ENCODE measurements around the gene NAV1.

Gene NAV1

DNA sequence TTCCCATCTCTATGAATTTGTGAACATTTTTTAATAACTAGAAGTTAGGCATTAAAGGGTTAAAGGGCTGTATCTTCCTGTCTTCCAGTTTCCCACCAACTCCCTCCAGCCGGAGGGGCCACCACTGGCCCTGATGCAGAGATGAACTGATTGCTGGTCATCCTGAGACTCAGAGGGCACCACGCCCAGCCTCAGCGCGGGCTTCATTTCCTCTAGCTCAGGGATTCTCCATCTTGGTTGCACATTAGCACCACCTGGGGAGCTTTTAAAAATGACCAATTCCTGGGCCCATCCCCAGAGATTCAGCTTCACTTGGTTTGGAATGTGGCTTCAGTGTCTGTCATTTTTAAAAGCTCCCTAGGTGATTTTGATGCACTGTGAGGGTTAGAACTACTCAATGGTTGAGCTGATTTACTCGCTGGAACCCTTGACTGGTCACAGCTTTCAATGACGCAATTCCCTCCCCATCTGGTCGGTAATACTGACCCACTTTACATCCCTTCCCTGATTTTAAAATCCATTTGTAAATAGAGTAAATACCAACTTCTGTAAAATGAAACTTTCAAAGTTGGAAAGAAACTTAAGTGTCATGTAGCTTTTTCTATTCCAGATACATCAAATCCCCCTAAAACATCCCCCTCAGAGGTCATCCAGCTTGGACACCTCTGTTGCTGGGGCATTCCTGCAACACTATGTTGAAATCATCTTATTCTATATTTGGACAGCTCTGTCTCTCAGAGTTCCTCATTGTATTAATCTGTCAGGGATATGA is 5.1 kb downstream of the NAV1 start:
- TF ChIP-seq GATA3 (IDR thresholded peaks at IDR 0.05; ENCODE audit: low read depth, low read length), result no peak
- TF ChIP-seq GATA2 (IDR thresholded peaks at IDR 0.05; ENCODE audit: low read depth, low read length), result no peak

DNA sequence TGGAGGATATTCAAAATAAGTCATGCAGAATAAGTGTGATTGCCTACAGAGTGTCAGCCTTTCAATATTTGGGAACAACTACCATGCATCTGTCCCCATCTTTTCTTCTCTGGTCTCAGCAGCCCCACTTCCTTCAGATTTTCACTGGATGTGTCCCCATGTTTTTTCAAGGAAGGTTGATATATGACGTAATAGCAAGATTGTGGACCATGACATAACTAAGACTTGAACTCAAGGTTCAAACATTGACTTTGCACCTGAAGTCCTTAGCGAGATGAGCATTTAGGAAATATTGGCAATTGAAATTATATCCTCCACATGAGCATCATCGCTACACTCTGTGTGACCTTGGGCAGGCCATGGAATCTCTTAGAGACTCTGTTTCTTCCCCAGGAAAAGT is 5.8 kb downstream of the NAV1 start:
- TF ChIP-seq GATA2 (IDR thresholded peaks at IDR 0.05; ENCODE audit: low read depth, low read length), result no peak

DNA sequence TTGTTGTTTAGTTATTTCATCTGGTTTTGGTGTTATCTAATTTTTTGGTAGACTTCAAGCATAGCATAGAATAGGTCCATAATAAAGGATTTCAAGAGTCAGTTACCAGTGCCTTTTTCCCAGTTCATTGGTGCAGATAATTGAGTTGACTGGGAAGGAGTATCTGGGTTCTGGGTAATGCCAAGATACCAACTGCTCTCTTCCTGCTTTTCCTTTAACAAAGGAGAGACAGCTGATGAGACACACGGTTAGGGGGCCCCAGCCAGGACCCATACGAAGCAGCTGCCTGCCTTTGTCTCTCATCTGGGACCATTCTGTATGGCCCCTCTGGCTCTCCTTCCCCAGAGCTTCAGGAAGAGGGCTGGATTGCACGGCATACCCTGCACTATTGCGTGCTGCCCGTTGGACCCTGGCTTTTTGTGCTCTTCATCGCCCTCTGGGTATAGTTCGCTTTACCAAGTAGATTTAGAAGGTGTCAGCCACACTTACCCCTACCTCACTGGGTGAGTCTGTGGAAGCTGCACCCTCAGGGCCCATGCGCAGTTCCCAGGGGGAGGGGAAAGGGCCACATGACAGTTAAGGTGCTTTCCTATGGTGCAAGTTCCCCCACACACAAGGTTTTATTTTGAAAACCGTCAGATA is 7.0 kb downstream of the NAV1 start:
- TF ChIP-seq GATA2 (IDR thresholded peaks at IDR 0.05; ENCODE audit: low read depth, low read length) (no peak), GATA3 (IDR thresholded peaks at IDR 0.05; ENCODE audit: low read depth, low read length) (no peak)

DNA sequence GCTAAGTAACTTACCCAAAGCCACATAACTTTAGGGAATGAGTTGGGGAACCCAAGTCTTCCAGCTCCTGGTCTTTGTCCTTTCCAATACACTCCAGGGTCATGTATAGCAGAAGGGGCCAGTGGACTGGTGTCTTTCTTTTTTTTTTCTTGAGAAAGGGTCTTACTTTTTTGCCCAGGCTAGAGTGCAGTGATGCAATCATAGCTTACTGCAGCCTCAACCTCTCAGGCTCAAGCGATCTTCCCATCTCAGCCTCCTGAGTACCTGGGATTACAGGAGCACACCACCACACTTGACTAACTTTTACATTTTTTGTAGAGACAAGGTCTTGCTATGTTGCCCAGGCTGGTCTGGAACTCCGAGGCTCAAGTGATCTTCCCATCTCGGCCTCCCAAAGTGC is 12.2 kb downstream of the NAV1 start:
- TF ChIP-seq GATA2 (IDR thresholded peaks at IDR 0.05; ENCODE audit: low read depth, low read length) (no peak), GATA3 (IDR thresholded peaks at IDR 0.05; ENCODE audit: low read depth, low read length) (no peak)

DNA sequence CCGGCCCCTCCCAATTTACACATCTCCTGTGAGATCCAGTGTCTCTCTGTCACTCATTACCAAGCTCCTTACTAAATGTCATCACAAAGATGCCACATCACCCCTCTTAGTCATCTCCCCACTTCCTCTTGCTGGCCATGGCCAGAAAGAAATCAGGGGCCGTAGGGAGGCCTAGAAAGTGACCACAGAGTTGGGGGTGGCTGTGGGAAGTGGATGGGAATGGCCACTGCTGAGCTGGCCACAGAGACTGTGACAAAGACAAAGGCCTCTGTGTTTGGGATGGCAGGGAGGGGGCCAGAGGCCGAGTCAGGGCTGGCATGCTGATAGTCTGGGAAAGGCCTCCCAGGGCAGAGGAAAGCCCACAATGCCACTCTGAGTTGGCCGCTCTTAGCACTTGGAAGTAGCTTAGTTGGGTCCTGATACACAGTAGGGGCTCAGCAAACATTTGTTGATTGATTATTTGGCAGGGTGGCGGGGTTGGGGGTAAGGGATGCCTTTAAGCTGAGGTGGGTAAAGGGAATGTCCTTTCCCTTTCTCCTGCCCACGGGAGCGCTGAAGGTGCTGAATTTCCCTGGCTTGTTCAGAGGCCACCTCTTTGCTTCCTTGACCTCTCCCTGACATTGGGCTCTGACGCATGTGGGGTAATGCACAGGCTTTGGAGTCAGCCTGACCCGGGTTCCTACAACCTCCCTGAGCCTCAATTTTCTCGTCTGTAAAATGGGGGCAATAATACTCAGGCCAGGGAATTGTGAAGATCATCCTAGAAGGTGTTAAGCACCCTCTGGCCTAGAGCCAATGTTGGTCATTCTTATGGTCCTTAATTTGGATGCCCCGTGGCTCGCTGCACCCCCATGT is 13.2 kb downstream of the NAV1 start:
- TF ChIP-seq GATA2 (IDR thresholded peaks at IDR 0.05; ENCODE audit: low read depth, low read length) (no peak), GATA3 (IDR thresholded peaks at IDR 0.05; ENCODE audit: low read depth, low read length) (no peak)

DNA sequence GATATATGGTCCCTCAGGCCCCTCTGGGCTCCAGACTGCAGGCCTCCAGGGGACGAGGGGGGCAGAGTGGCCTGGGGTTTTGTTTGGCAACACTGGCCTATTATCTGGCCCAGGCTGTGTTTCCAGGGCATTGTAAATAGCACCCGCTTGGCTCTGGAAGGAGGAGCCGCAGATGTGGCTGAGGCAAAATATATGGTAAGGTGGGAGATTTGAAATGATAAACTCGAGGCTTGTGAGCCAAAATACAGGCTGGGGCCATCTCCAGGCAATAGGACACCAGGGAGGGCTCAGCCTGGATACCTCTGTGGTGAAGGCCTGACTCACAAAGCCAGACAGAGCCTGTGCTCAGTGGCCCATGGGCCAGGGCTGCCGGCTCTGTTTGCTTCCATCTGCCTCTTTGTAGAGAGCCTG is 14.0 kb downstream of the NAV1 start:
- TF ChIP-seq GATA3 (IDR thresholded peaks at IDR 0.05; ENCODE audit: low read depth, low read length), result no peak
- peak; percentile 58 for TF ChIP-seq GATA2 (IDR thresholded peaks at IDR 0.05; ENCODE audit: low read depth, low read length)

DNA sequence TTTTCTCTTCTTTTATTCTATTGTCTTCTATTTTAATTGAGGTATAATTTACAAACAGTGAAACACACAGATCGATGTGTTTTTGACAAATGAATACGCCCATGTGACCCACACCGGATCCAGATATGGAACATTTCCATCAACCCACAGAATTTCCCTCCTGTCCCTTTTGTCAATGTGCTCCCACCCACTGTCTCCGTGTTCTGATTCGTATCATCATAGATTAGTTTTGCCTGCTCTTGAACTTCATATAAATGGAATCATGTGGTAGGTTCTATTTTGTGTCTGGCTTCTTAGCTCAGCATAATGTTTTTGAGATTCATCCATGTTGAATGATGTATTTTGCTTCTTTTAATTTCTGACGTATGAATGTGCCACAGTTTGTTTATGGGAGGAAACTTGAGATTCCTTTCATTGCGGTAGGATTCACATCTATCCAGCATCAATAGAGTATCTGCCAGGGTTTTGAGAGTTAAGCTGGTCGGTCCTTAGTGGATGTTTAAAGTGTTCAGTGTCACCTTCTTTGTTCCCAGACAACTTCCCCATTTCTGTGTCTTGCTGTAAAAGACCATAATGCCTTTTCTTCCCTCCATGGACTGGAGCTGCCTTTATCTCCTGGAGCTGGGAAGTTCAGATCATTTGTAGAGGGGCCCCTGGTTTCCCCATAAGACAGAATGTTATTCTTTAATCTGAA is 14.7 kb downstream of the NAV1 start:
- no peak for TF ChIP-seq GATA2 (IDR thresholded peaks at IDR 0.05; ENCODE audit: low read depth, low read length)
- TF ChIP-seq GATA3 (IDR thresholded peaks at IDR 0.05; ENCODE audit: low read depth, low read length), result no peak

DNA sequence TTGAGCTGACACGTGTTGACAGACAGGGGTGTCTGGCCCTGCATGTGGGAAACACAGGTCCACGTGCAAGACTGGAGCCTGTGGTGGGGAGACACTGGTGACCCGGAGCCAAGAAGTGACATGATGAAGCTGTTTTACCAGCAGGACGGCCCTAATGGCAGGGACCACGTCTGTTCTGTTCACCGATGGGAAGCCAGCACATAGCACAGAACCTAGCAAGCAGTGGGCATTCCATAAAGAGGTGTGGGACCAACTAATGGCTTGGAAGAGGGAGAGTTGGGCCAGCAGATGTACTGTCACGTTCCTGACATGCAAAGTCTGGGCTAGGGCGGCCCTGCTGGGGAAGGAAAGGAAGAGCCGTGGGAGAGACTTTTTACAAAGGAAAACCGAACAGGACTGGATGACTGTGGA is 15.3 kb downstream of the NAV1 start:
- TF ChIP-seq GATA3 (IDR thresholded peaks at IDR 0.05; ENCODE audit: low read depth, low read length) (no peak), GATA2 (IDR thresholded peaks at IDR 0.05; ENCODE audit: low read depth, low read length) (no peak)

DNA sequence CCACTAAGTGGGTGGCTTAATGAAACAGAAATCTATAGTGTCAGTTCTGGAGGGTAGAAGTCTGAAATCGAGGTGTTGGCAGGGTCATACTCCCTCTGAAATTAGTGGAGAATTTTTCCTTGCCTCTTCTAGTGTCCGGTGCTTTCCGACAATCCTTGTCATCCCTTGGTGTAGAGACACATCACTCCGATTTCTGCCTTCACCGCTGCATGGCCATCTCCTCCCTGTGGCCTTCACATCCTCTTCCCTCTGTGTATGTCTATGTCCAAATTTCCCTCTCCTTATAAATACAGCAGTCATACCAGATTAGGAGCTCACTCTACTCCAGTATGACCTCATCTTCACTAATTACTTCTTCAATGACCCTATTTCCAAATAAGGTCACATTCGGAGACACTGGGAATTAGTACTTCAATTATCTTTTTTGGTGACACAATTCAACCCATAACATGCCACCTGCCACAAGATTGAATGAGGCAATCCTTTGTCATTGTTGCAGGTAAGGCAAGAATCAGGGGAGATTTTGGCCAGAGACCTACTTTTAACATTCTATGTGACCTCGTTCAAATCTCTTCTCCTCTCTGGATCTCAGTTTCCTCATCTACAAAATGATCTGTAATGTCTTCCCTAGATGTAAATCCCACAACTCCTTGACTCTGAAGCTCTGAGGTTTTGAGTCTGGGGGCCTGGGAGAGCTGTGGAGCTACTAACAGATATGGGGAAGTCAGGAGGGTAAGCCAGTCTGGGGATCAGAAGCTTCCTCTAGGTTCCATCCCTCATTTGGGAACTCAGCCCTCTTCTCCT is 16.1 kb downstream of the NAV1 start:
- TF ChIP-seq GATA3 (IDR thresholded peaks at IDR 0.05; ENCODE audit: low read depth, low read length) (no peak), GATA2 (IDR thresholded peaks at IDR 0.05; ENCODE audit: low read depth, low read length) (no peak)

DNA sequence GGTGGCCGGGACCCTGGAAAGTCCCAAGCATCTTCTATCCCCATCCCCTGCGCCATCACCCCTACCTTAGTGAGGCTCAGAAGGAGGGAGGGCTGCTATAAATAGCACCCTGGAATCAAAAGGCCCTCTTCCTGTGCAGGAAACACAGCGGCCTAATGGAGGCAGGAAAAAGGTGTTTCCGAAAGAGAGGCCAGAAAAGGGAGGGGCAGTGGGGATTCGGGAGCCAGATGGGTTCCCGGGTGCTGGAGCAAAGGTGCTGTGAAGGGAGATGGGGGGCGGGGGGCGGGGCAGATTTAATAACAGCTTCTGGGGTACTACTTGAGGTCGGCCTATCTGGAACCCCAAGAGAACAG is 16.6 kb downstream of the NAV1 start:
- TF ChIP-seq GATA3 (IDR thresholded peaks at IDR 0.05; ENCODE audit: low read depth, low read length) (no peak), GATA2 (IDR thresholded peaks at IDR 0.05; ENCODE audit: low read depth, low read length) (no peak)

DNA sequence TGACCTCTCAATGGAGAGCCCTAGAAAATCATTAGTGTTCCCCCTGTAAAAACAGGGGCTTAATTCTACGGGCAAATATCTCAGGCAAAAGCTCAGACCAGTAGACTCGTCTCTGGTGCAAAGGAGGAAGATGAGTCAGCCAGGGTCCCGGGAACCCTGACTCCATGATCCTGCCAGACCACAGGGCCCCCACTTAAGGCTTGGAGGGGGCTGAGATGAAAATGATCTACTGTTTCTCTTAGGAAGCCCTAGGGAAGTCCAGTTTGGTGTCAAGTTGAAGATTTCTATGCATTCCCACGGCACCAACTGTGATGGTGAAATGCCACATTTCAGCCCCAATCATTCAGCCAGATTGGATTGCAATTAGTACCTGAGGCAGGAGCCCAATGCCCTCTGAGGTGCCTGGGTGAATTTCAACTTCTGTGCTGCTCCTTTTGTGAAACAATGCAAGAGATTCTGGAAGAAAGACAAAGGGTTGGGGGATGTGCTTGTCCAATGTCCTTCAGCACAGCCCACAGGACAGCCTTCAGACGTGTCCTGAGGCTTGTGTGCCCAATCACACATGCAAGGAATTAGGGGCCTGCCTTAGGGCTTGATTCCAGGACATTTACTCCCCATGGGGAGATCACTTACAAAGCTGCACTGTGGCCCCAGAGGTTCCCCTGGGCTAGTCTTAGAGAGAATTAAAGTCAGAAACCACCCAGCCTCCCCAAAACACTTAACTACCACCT is 18.1 kb downstream of the NAV1 start:
- TF ChIP-seq GATA2 (IDR thresholded peaks at IDR 0.05; ENCODE audit: low read depth, low read length), result no peak
- no peak for TF ChIP-seq GATA3 (IDR thresholded peaks at IDR 0.05; ENCODE audit: low read depth, low read length)

DNA sequence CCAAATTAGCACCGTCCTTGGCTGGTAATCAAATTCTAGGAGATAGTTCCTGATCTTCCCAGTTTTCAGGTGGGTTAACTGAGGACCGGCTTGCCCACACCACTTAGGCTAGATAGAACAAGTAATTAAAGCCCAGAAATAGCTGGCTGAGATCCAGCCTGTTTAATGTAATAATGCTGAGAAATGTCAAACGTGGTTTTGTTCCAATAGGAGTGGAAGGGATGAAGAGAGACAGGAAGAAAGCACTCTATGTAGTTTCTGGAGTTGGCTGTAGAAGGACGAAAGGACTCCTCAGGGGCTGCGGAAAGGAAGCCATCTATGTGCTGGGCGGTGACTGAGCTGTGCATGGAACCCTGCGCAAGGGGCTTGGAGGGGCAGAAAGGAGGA is 18.6 kb downstream of the NAV1 start:
- TF ChIP-seq GATA3 (IDR thresholded peaks at IDR 0.05; ENCODE audit: low read depth, low read length) (no peak), GATA2 (IDR thresholded peaks at IDR 0.05; ENCODE audit: low read depth, low read length) (no peak)

DNA sequence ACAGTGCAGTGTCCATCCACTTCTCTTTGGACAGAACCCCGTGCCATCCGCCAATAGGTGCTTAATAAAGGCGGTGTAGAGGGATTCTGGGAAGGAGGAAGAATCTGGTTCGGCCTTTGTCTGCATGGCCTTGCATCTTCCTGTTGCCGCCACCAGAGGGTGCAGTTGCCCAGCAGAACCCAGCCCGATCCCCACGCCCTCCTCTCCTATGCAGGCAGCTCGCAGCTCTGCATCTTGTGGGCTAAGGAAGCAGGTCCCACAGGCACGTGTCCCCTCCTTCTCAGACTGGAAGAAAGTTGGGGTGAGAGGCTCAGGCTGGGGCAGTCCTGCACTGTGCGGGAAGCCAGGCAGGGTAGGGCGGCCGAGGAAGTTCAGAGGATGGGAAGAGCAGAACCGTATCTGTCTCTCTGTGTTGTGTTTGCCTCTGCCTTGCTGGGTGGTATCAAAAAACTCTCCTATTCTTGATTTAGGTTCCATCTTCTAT is 20.8 kb downstream of the NAV1 start:
- TF ChIP-seq GATA3 (IDR thresholded peaks at IDR 0.05; ENCODE audit: low read depth, low read length), result no peak
- no peak for TF ChIP-seq GATA2 (IDR thresholded peaks at IDR 0.05; ENCODE audit: low read depth, low read length)
